GM19397 (cell line): ENCODE data around the gene P2RX2.
"Not testable (repeated sequence)": the region's sequence is repeated elsewhere in the genome, so short reads cannot be mapped to it uniquely, and the experiment has no call there.

ENCODE experiments used
- ATAC-seq: cut with Tn5 transposase; IDR thresholded peaks from one replicate; pipeline ENCODE4 v1.9.1; 2021; ENCODE audit warnings: mild to moderate bottlenecking, moderate library complexity; ENCODE audit not compliant: unreplicated experiment

The P2RX2 gene

DNA sequence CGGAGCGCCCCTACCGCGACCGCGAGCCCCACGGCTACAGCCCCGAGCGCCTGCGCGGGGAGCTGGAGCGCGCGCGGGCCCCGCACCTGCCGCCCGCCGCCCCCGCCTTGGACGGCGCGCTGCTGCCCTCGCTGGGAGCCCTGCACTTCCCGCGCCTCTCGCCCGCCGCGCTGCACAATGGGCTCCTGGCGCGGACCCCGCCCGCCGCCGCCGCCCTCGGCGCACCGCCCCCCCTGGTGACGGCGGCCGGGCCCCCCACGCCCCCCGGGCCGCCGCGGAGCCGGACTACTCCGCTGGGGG is 35.2 kb upstream of the P2RX2 start:
- no peak for ATAC-seq

DNA sequence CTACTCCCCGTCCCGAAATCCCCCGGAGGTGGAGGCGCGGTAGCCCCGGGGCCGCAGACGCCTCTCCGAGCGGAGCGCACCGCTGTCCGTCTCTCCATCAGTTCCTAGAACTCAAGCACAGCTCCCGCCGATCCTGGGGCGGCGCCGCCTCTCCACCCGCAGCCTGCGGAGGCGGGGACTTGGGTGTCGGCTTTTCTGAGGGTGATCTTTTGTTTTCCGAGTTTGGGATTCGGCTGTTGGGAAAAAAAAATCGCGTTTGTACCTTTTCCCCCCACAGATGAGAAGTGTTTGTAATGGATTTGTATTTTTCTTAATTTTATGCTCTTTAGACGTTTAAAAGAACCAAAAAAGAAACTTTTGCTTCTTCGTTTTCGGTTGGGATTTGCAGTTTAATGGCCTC is 34.8 kb upstream of the P2RX2 start:
- ATAC-seq = no peak

DNA sequence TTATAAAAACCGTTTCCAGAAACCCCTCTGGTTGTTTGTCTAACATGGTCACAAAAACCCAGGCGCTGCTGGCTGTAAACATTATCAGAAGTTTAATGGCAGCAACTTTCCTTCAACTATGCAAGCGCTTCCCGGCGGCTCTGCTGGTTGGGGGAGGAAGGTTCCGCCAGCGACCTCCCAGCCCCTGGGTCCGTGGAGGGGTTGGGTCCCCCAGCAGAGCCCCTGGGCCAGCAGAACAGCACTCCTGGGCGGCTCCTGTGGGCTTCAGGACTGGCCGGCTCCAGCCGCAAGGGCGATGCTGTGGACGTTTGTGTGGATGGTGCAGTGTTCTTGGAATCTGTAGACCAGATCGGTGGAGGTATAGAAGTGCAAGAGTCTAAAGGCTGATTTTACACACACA is 34.1 kb upstream of the P2RX2 start:
- ATAC-seq = no peak

DNA sequence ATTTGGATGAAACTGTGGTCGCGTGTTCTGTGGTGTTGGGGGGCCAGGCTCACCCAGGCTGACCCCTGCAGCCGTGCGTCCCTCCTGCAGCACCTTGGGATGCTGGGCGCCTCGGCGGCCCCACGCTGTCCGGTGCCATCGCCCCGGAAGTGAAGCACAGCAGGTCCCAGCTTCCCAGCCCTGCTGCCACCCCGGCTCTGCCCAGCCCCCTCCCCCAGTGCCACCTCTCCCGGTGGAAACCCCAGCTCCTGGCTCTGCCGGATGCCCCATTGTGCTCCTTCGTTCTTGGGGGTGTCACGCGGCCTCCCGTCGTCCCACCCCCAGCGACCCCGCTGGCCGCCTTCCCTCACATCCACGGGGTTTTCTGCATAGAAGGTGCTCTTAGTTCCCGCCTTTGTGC is 33.4 kb upstream of the P2RX2 start:
- no peak for ATAC-seq

DNA sequence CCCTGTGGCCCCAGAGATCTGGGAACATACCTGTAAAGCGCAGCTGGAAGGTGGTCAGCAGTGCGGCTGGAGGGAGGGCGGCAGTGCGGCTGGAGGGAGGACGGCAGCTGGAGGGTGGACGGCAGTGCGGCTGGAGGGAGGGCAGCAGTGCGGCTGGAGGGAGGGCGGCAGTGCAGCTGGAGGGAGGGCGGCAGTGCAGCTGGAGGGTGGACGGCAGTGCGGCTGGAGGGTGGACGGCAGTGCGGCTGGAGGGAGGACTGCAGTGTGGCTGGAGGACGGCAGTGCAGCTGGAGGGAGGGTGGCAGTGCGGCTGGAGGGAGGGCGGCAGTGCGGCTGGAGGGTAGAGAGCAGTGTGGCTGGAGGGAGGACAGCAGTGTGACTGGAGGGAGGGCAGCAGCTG is 31.6 kb upstream of the P2RX2 start:
- no peak for ATAC-seq

DNA sequence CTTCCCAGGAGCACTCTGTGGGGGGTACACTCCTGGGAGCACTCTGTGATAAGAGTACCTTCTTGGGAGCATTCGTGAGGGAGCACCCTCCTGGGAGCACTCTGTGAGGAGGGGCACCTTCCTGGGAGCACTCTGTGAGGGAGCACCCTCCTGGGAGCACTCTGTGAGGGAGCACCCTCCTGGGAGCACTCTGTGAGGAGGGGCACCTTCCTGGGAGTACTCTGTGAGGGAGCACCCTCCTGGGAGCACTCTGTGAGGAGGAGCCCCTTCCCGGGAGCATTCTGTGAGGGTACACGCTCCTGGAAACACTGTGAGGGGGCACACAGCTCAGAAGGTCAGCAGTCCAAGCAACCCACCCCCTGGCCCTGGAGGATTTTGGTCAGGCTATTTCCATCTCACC is 30.8 kb upstream of the P2RX2 start:
- ATAC-seq = no peak

DNA sequence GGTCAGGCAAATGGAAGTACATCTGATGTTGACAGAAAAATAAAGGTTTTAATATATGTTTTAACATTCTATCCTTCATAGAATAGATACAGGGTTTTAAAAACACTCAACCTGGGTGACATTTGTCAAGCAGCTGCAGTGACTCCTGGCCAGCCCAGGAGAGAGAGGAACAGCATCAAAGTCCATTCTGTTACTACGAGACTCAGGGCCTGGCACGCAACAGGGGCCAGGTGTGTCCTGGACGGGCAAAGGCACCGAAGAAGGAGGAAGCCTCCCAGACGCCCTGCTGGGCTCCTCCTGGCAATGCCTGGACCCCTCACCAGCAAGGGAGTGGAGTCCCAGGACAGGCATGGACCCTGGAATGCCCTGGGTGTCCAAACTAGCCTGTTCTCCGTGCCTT is 30.3 kb upstream of the P2RX2 start:
- ATAC-seq = no peak

DNA sequence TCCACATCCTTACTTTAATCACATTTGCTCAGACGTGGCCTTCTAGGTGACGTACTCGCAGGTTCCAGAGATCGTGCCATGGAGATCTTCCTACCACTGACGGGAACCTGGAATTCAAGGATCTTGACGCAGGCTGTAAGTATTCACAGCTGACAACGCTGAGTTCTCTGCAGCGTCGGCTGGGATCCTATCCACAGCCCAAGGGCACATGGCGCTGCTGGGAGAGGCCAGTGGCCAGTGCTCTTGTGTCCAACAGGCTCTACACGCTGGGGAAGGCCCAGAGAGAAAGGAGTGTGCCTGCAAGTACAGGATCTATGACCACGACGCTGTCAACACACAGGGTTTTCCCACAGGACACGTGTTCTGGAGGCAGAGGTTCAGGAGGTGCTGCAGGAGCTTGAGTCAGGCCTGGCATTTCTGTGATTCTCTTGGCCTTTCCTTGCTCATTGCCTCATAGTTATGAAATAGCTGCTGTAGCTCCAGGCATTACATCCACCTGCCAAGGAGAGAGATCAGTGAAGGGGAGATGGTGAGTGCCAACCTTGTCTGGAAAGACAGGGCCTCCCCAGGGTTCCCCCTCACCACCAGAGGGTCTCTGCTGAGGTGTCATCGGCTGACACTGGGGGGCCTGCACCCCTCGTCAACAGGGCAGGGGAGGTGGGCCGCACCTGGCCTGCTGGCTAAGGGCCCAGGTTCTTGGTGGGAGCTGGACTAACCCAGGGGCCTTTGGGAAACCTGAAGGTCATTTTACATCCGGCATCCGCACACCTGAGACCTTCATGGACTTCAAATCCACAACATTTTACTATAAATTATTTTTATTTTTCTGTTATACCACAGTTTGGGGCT is 29.5 kb upstream of the P2RX2 start:
- no peak for ATAC-seq

DNA sequence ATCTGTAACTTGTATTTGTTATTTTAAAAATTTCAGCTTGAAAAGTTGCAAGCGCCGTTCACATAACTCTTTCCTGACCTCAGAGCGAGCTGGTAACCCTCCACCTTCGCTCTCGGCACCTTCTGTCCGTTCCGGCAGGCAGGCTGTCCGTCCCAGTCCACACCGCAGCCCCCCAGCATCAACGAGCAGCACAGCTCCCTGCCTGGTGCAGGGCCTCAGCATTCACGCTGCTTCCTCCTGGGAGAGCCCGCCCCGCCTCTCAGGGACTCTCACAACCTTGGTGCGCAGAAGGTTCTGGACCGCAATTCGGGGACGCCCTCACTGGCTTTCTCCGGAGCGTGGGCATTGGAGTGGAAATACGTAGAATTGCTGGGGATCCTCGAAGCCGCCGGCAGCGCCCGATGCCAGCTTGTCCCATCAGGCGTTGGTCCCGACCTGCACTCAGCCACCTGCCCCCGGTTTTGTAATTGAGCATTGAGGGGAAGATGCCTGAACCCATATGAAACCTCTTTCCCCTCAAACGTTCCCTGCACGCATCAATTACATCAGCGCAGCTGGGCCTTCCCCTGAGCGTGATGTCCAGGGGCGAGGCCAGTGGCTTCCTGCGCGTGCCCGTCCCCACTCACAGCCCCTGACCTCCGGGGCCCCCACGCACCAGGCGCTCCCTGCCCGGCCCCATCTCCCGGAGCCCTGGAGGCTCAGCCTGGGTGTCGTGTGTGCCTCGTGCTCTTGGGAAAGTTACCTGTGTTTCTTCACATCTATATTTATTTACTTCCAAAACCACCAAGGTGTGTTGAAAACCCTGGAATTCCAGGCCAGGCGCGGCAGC is 27.3 kb upstream of the P2RX2 start:
- no peak for ATAC-seq

DNA sequence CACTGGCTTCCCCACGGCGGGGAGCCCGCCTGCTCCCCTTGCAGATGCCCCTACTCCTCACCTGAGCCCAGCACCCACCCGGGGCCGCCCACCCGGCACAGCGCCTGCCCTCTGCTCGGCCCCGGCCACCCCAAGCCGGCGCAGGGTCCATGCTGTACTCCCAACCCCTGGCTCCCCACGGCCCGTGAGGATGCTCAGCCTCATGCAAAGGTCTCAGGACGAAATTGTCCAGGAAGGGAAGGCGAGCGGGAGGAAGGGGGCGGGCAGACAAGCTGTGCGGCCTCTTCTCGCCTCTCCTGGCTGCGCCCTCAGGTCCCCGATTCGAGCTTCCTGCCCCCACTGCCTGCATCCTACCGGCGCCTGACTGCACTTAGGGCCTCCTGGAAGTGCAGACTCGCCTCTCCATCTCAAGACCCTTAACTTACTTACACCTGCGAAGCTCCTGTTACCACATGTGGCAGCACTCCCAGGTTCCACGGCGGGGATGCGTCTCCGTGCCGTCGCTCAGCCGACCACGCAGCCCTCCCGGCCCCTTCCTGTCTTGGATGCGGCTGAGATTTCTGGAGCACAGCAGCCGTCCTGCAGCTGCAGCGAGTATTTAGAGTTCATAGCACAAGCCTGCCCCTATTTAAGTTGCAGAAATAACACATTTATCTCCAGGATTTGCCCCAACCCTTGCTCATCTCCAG is 26.1 kb upstream of the P2RX2 start:
- ATAC-seq = no peak

DNA sequence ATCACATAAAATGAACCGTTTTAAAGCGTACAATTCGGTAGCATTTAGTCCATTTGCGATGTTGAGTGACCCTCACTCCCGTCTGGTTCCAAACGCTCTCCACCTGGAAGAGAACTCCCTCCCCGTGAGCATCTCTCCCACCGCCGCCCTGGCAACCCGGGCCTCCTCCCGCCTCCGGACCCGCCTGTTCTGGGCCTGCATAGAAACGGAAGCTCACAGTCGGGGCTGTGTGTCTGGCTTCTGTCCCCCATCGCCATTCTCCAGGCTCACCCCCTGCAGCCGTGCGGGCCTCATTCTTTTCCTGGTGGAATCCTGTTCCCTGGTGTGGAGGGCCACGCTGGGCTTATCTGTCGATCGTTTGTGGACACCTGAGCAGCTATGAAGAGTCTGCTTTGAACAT is 25.5 kb upstream of the P2RX2 start:
- no peak for ATAC-seq

DNA sequence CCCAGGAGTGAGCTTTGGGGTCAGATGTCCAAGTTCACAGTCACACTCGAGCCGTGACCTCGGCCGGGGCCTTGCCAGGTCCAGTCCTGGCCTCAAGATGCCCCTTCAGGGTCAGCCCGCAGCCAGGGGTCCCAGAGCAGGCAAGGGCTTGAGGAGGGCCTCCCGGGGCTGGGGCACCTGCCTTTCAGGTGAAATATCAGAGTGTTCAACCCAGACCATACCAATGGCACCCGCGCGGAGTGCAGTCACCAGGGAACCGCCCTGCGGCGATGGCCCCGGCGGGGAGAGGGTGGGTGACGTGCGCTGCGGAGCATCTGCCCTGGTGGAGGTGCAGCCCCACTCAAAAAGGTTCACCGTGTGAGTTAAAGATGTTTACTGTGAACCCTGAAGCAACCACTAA is 25.1 kb upstream of the P2RX2 start:
- no peak for ATAC-seq

DNA sequence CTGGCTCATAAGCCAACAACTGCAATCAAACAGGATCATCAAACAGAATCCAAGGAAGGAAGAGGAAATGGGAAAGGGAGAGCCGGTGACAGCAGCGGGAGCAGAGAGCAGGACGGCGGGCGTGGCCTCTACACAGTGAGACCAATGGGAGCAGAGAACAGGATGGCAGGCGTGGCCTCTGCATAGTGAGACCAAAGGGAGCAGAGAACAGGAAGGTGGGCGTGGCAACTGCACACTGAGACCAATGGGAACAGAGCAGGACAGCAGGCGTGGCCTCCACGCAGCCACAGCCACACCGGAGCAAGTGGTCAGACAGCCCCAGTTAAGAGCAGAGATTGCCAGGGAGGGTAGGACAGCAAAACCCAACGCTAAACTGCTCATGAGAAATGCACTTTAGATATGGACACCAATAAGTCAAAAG is 24.6 kb upstream of the P2RX2 start:
- no peak for ATAC-seq

DNA sequence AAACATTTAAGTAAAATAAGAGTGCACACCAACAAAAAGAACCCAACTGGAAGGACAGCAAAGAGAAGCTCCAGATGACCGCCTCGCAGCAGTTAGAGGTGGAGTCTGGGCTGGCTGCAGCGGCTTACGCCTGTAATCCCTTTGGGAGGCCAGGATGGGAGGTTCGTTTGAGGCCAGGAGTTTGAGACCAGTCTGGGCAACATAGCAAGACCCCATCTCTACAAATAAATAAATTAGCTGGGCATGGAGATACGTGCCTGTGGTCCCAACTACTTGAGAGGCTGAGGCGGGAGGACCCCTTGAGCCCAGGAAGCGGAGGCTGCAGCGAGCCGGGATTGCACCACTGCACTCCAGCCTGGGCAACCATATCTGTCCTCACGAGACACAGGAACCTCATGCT is 23.4 kb upstream of the P2RX2 start:
- no peak for ATAC-seq

DNA sequence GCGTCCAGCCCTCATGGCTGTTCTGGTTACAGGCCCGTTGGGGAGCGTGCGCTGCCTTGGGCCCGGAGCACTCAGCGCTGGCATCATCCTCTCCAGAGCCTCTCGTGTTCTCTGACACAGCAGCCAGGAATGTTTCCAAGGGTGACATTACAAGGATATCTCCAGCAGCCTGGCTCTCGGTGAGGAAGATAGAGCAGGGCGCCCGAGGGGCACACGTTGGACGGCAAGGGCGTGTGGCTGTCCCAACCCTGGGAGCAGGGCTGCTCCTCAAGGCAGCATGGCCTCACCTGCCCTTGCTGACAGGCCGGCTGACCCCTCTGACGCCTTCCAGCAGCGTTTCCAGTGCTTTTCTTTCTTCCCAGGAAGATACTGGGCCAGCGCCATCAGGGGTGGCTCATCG is 22.6 kb upstream of the P2RX2 start:
- no peak for ATAC-seq

DNA sequence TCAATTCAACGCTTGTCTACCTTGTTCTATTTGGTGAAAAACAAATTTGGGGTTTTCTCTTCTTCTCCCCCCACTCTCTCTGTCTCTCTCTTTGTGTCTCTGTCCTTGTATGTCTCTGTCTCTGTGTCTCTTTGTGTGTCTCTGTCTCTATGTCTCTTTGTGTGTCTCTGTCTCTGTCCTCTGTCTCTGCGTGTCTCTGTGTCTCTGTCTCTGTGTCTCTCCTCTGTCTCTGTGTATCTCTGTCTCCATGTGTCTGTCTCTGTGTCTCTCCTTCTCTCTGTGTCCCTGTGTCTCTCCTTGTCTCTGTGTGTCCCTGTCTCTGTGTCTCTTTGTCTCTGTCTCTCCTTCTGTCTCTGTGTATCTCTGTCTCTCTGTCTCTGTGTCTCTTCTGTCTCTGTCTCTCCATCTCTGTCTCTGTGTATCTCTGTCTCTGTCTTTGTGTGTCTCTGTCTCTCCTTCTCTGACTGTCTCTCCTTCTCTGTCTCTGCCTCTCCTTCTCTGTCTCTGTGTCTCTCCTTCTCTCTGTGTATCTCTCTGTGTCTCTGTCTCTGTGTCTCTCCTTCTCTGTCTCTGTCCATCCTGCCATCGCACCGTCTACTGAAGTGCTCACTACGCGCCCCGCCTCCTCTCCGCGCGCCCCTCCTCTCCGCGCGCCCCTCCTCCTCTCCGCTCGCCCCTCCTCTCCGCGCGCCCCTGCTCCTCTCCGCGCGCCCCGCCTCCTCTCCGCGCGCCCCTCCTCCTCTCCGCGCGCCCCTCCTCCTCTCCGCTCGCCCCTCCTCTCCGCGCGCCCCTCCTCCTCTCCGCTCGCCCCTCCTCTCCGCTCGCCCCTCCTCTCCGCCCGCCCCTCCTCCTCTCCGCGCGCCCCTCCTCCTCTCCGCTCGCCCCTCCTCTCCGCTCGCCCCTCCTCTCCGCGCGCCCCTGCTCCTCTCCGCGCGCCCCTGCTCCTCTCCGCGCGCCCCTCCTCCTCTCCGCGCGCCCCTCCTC is 21.0 kb upstream of the P2RX2 start:
- ATAC-seq = no peak

DNA sequence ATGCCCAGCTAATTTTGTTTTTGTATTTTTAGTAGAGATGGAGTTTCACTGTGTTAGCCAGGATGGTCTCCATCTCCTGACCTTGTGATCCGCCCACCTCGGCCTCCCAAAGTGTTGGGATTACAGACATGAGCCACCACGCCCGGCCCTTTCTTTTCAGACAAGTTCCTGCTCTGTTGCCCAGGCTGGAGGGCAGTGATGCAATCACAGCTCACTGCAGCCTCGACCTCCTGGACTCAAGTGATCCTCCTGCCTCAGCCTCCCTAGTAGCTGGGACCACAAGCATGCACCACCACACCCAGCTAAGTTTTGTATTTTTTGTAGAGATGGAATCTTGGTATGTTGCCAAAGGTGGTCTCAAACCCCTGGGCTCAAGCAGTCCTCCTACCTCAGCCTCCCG is 19.1 kb upstream of the P2RX2 start:
- not testable (repeated sequence) for ATAC-seq

DNA sequence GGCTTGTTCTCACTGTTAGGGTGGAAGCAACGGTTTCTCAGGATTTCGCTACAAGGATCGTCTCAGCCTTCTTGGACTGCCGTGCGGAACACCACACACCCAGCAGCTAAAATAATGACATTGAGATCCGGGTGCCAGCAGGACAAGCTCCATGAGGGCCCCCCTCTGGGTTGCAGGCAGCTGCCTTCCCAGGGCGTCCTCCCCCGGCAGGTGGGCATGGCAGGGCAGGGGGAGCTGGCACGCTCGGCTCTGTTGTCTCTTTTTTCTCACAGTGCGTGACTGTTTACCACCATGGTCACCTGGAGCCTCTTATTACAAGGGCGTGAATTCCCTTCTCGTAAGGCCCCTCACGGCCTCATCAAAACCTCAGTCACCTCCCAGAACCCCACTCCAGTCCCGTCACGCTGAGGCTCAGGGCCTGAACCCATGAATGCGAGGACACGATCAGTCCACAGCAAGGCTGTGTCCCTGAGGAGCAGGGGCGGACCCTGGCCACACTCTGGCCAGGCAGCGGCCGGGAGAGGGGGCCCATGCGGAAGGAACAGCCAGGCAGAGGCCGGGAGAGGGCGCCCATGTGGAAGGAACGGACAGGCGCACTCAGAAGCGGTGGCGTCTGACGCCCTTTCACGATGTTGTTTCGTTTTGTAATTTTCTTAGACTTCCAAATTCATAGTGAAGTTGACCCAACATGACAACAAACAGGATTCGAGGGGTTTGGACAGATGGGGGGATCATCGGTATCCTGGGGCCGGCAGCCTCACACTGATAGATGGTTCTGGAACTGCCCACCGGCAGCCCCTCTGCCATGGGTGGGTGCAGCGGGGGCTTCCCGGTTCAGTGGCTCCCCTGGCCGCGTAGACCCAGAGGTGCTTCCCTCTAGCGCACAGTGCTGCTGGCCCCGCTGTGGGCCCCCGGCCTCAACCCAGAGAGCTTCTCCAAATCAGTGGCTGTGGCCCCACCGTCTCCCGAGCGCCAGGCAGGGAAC is 18.2 kb upstream of the P2RX2 start:
- no peak for ATAC-seq

DNA sequence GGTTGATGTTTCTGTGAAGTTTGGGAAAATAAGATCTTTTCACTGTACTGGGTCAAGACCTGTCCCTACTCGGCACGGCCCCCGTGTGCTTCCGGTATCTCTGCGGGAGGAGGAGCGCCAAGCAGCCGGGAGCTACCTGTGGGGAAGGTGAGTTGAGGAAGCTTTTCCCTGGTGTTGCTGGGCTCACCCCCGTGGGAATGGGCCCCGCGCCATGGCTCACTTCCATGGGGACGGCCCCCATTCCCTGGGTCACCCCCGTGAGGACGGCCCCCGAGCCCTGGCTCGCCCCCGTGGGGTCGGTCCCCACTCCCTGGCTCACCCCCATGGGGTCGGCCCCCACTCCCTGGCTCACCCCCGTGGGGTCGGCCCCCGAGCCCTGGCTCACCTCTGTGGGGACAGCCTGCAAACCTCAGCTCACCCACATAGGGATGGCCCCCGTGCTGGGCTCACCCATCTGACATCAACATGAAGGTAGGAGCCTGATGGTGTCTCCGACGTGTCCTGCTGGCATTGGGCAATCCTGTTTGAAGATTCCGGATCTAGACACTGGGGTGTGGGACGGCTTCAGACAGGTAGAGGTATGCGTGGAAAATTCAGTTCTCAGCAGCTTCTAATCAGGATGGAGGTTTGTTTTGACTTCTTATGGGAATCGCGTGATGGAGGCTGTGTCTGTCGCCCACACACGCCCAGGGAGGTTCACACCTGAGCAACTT is 17.2 kb upstream of the P2RX2 start:
- no peak for ATAC-seq
